Measurements from ENCODE around the gene WTAP.

DNA sequence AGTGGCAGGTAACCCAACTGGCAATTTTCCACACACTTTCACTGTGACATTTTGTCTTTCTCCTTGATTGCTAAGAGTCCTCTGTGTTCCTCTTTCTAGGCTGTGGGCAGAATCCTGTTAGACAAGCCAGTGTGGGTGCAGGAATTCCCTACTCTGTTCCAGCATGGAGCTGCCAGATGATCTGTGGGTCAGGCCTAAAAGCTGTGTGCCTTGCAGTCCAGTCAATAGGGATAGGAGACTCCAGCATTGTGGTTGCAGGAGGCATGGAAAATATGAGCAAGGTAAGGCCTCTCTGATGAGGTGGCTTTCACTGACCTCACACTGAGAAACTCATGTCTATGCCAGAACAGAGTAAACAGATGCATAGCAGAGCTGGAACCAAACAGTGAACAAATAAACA, 39.6 kb downstream of the WTAP start:
- TF ChIP-seq, protein P1, sequence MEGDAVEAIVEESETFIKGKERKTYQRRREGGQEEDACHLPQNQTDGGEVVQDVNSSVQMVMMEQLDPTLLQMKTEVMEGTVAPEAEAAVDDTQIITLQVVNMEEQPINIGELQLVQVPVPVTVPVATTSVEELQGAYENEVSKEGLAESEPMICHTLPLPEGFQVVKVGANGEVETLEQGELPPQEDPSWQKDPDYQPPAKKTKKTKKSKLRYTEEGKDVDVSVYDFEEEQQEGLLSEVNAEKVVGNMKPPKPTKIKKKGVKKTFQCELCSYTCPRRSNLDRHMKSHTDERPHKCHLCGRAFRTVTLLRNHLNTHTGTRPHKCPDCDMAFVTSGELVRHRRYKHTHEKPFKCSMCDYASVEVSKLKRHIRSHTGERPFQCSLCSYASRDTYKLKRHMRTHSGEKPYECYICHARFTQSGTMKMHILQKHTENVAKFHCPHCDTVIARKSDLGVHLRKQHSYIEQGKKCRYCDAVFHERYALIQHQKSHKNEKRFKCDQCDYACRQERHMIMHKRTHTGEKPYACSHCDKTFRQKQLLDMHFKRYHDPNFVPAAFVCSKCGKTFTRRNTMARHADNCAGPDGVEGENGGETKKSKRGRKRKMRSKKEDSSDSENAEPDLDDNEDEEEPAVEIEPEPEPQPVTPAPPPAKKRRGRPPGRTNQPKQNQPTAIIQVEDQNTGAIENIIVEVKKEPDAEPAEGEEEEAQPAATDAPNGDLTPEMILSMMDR (IDR thresholded peaks at IDR 0.05) = no peak
- no peak for TF ChIP-seq POLR2A (IDR thresholded peaks at IDR 0.05)

All from thyroid gland (tissue), 4 donors.